Heart left ventricle (tissue), 16 donors: ENCODE data around the gene CD2BP2. TPM values are rescaled to one million over a fixed set of nuclear protein-coding genes. Genes with fewer than 3 reads are reported as not detected.

Source experiments
- ATAC-seq, 4 donors: fragments of 200-7000 bp; cut with Tn5 transposase; one replicate each; pipeline ENCODE4 v1.9.1; 2020 to 2022; ENCODE audit warnings: moderate library complexity in 4 of 4, mild to moderate bottlenecking in 3 of 4, moderate number of reproducible peaks in 1 of 4
- DNase-seq, 5 donors: peaks; one replicate each; pipeline ENCODE4 v3.0.0-alpha.2; 2020
- H3K27ac ChIP-seq, 12 donors: fragments of 200-600 bp; sonication (generic) in 4 of 12; one replicate each; pipeline versions ENCODE4 v1.5.0 to v1.8.0; 2016 to 2022; ENCODE audit warnings: mild to moderate bottlenecking in 2 of 12
- H3K27me3 ChIP-seq, 9 donors: fragments of 200-600 bp; sonication (generic) in 2 of 9; one replicate each; pipeline versions ENCODE4 v1.5.1 to v1.8.0; 2016 to 2022; ENCODE audit warnings: mild to moderate bottlenecking in 3 of 9
- H3K36me3 ChIP-seq, 9 donors: fragments of 200-600 bp; sonication (generic) in 2 of 9; one replicate each; pipeline versions ENCODE4 v1.5.0 to v1.8.0; 2018 to 2022; ENCODE audit warnings: mild to moderate bottlenecking in 2 of 9
- H3K4me1 ChIP-seq, 12 donors: fragments of 200-600 bp; sonication (generic) in 4 of 12; one replicate each; pipeline versions ENCODE4 v1.5.0 to v1.8.0; 2016 to 2022; ENCODE audit warnings: mild to moderate bottlenecking in 3 of 12
- H3K4me3 ChIP-seq, 12 donors: fragments of 200-600 bp; sonication (generic) in 4 of 12; one replicate each; pipeline versions ENCODE4 v1.5.0 to v1.8.0; 2017 to 2022; ENCODE audit warnings: mild to moderate bottlenecking in 9 of 12, moderate library complexity in 4 of 12
- H3K9me3 ChIP-seq, 12 donors: fragments of 200-600 bp; sonication (generic) in 4 of 12; one replicate each; pipeline versions ENCODE4 v1.5.0 to v1.8.0; 2016 to 2022; ENCODE audit warnings: mild to moderate bottlenecking in 1 of 12
- CTCF ChIP-seq, 12 donors: fragments of 200-600 bp; sonication (generic) in 4 of 12; IDR thresholded peaks; one replicate each; pipeline versions ENCODE4 v1.5.0 to v1.8.0; 2018 to 2022; ENCODE audit warnings: antibody characterized with exemption in 12 of 12, mild to moderate bottlenecking in 5 of 12
- POLR2A ChIP-seq, 2 donors: fragments of 450-650 bp; IDR thresholded peaks; one replicate each; pipeline ENCODE4 v1.6.1; 2017; ENCODE audit warnings: antibody characterized with exemption in 2 of 2, mild to moderate bottlenecking in 2 of 2, moderate library complexity in 2 of 2
- WGBS, 4 donors: extraction: QIAGEN DNeasy Blood & Tissue Kit in 2 of 4; methylation state at CpG; one replicate each; pipeline versions ENCODE4 v1.1.5 to v1.1.7; 2013 to 2018; 5-methylcytosine and 5-hydroxymethylcytosine counted together
- intact Hi-C, 10 donors: fragments of 100-400 bp; cut with DNase I; formaldehyde crosslinking; loops; one replicate each; pipeline versions ENCODE4 v1.11.1 to v1.14.2; 2022
- polyA plus RNA-seq, 2 donors: library from polyadenylated mRNA; stranded (reverse); fragments of 200-250 nt; gene quantifications; one replicate each; pipeline ENCODE4 v1.2.3, GENCODE V29; 2013
- total RNA-seq, 9 donors: library from RNA; depleted of rRNA in 2 of 9; stranded (reverse); fragments of >200 nt in 2 of 9; fragmentation: NEBNext Ultra II Directional in 3 of 9; extraction: Animal tissue kit (Norgen Biotek cat#: 25700) in 3 of 9; gene quantifications; one replicate each; pipeline versions ENCODE4 v1.1.0 to v1.2.4, GENCODE V29; 2016 to 2023
- donor health status: ischemic (EF 13 %, LVEDD 7.1; RV severe dilation, severe dysfunction).
- donor health status: healthy with polysubstance abuse.
- donor health status: DM: no; HTN: yes; CAD: no.
- donor health status: DM: no; HTN: no; CAD: no.
- donor health status: ischemic (EF 25% LVEDD 6.9; RV normal size, moderate dysfunction).
- donor health status: ischemic (EF 25% LVEDD 5.7; RV mildly dilated, moderate dysfunction).
- donor health status: healthy.
- donor health status: DM: yes; HTN: yes; CAD: no.
- donor health status: ischemic (EF 35%, LVEDD 5.7; RV mildly dilated, moderate dysfunction).
- donor health status: nonischemic (EF 11% LVEDD 7.7; RV severe dilation, severe dysfunction).
- donor health status: DM: yes; HTN: yes; CAD: no.
- donor health status: PGD.
- donor health status: ischemic (EF 29% LVEDD 5.4; RV normal size, mild dysfunction).
- donor health status: nonischemic (EF 23%, LVEDD 6.1; RV moderate dilation, normal function).

CD2BP2 gene
- total and polyA plus RNA-seq, 11 donors: 21.5 to 54.5 (median 39.8) TPM

- H3K27ac ChIP-seq: peak overlapping the region in 6 of 12 donors; percentile 21 to 63 (median 46)
- H3K4me3 ChIP-seq: no peak overlapping the region
- DNase-seq (peak in 1 of 5 donors; percentile 48), ATAC-seq (peak; percentile 8 to 60 (median 55))
- no peaks in the 10 kb centered on the region for H3K9me3 ChIP-seq
- no peak for TF ChIP-seq POLR2A (IDR thresholded peaks at IDR 0.05)
- no peak for TF ChIP-seq CTCF (IDR thresholded peaks at IDR 0.05)
- no peaks in the 10 kb centered on the region for H3K27me3 ChIP-seq
- H3K36me3 ChIP-seq: peaks cover 0 to 66% (median 40%) of the 10 kb centered on the region in 9 donors
- intact Hi-C loops: loop anchor here in 4 of 10 donors (5.0 kb wide), 2 partner anchors 37 to 42 kb away; partner anchors contain the start of gene ZNF771 (in 2 of the 4)
- WGBS, 4 donors: 46 to 65% (median 54%) methylated on average over 10 of the region's 10 CpGs
- H3K4me1 ChIP-seq: peaks cover 0 to 48% (median 35%) of the 10 kb centered on the region in 12 donors
These were observed 10.1 kb upstream of the CD2BP2 start for GRCh38 chr16:30365200-30365599.

GRCh38 chr16:30361180-30361579 is 6.1 kb upstream of the CD2BP2 start:
- H3K27me3 ChIP-seq: no peaks in the 10 kb centered on the region
- no peak overlapping the region for H3K4me3 ChIP-seq
- no peak overlapping the region for H3K27ac ChIP-seq
- ATAC-seq: no peak
- no peaks in the 10 kb centered on the region for H3K9me3 ChIP-seq
- peaks cover 0 to 25% (median 20%) of the 10 kb centered on the region in 12 donors for H3K4me1 ChIP-seq
- TF ChIP-seq POLR2A (IDR thresholded peaks at IDR 0.05) (no peak), CTCF (IDR thresholded peaks at IDR 0.05) (no peak)
- intact Hi-C loops: no loop called here
- 90 to 96% (median 93%) methylated on average over 7 of the region's 7 CpGs for whole genome bisulfite sequencing, 4 donors
- peaks cover 0 to 95% (median 71%) of the 10 kb centered on the region in 9 donors for H3K36me3 ChIP-seq
- no peak for DNase-seq

- DNase-seq (no peak), ATAC-seq (no peak)
- Histone ChIP-seq H3K9me3 (no peaks in the 10 kb centered on the region), H3K36me3 (peaks cover 0 to 82% (median 63%) of the 10 kb centered on the region in 9 donors), H3K27me3 (no peaks in the 10 kb centered on the region), H3K27ac (no peak overlapping the region), H3K4me1 (peaks cover 5 to 20% (median 14%) of the 10 kb centered on the region in 12 donors), H3K4me3 (no peak overlapping the region)
- intact Hi-C loops: loop anchor here in 3 of 10 donors (5.0 to 10.0 kb wide), 3 partner anchors 37 to 265 kb away; partner anchors contain the start of genes TBX6 (in 1 of the 3), YPEL3 (in 1 of the 3) and ZNF48 (in 1 of the 3)
- 79 to 85% (median 82%) methylated on average over 5 to 6 of the region's 6 CpGs for WGBS, 4 donors
- TF ChIP-seq CTCF (IDR thresholded peaks at IDR 0.05) (no peak), POLR2A (IDR thresholded peaks at IDR 0.05) (no peak)
These were observed 4.7 kb upstream of the CD2BP2 start for GRCh38 chr16:30359871-30360170.

- TF ChIP-seq CTCF (IDR thresholded peaks at IDR 0.05): no peak
- no peak for TF ChIP-seq POLR2A (IDR thresholded peaks at IDR 0.05)
- no peak for ATAC-seq
- Histone ChIP-seq H3K4me3 (no peak overlapping the region), H3K27me3 (no peaks in the 10 kb centered on the region), H3K27ac (no peak overlapping the region), H3K4me1 (peaks cover 5 to 21% (median 15%) of the 10 kb centered on the region in 12 donors), H3K9me3 (no peaks in the 10 kb centered on the region), H3K36me3 (peaks cover 0 to 76% (median 57%) of the 10 kb centered on the region in 9 donors)
- 88 to 95% (median 90%) methylated on average over 17 to 28 of the region's 28 CpGs for WGBS, 4 donors
- DNase-seq: no peak
- intact Hi-C loops: loop anchor here in 3 of 10 donors (5.0 to 10.0 kb wide), 3 partner anchors 38 to 264 kb away; partner anchors contain the start of genes TBX6 (in 1 of the 3), YPEL3 (in 1 of the 3) and ZNF48 (in 1 of the 3)
These were observed 4.1 kb upstream of the CD2BP2 start for GRCh38 chr16:30358990-30359870.
